ENCODE results near the gene ABCA3.

DNA sequence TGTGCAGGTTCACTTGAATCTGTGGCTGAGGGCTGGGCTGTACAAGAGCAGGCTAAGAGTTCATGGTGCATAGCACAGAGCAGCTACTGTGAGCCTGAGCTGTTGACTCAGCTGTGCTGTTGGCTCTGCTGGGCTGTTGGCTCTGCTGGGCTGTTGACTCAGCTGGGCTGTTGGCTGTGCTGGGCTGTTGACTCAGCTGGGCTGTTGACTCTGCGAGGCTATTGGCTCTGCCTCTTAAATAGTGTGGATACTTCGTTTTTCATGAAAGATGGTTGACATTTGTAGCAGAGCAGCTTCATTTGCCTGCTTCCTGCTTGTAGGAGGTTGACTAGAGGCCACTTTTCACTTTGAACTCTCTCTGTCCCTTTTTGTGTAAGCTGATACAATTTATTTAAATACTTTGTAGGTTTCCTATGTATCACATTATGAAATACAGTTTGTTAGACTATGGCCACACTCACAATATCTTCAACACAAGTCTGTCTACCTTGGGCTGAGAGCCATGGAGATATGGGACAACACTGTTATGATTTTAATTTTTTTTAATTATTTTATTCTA, 48.4 kb upstream of the ABCA3 start:
- TF ChIP-seq POLR2A (IDR thresholded peaks at IDR 0.05) (no peak), EP300 (IDR thresholded peaks at IDR 0.05) (no peak)
- TF ChIP-seq, protein P1, sequence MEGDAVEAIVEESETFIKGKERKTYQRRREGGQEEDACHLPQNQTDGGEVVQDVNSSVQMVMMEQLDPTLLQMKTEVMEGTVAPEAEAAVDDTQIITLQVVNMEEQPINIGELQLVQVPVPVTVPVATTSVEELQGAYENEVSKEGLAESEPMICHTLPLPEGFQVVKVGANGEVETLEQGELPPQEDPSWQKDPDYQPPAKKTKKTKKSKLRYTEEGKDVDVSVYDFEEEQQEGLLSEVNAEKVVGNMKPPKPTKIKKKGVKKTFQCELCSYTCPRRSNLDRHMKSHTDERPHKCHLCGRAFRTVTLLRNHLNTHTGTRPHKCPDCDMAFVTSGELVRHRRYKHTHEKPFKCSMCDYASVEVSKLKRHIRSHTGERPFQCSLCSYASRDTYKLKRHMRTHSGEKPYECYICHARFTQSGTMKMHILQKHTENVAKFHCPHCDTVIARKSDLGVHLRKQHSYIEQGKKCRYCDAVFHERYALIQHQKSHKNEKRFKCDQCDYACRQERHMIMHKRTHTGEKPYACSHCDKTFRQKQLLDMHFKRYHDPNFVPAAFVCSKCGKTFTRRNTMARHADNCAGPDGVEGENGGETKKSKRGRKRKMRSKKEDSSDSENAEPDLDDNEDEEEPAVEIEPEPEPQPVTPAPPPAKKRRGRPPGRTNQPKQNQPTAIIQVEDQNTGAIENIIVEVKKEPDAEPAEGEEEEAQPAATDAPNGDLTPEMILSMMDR (IDR thresholded peaks at IDR 0.05): no peak
